GM12891 (cell line): ENCODE data around the gene MYORG.

Experiments used
- PAX5 ChIP-seq: IDR thresholded peaks from 2 replicates; pipeline ENCODE4 v1.6.1; 2011; ENCODE audit warnings: low read length, moderate library complexity, mild to moderate bottlenecking; ENCODE audit not compliant: insufficient read depth, severe bottlenecking
- POLR2A ChIP-seq: IDR thresholded peaks from 2 replicates; pipeline ENCODE4 v1.6.1; 2011; ENCODE audit warnings: low read depth, low read length, control low read depth
- POLR2AphosphoS5 ChIP-seq: IDR thresholded peaks from 2 replicates; pipeline ENCODE4 v1.6.1; 2011; ENCODE audit warnings: low read depth, low read length, control low read depth
- POU2F2 ChIP-seq: IDR thresholded peaks from 2 replicates; pipeline ENCODE4 v1.6.1; 2011; ENCODE audit warnings: low read depth, mild to moderate bottlenecking, control low read depth, low read length, moderate library complexity
- TAF1 ChIP-seq: IDR thresholded peaks from 2 replicates; pipeline ENCODE4 v1.6.1; 2011; ENCODE audit warnings: low read depth, low read length, control low read depth

DNA sequence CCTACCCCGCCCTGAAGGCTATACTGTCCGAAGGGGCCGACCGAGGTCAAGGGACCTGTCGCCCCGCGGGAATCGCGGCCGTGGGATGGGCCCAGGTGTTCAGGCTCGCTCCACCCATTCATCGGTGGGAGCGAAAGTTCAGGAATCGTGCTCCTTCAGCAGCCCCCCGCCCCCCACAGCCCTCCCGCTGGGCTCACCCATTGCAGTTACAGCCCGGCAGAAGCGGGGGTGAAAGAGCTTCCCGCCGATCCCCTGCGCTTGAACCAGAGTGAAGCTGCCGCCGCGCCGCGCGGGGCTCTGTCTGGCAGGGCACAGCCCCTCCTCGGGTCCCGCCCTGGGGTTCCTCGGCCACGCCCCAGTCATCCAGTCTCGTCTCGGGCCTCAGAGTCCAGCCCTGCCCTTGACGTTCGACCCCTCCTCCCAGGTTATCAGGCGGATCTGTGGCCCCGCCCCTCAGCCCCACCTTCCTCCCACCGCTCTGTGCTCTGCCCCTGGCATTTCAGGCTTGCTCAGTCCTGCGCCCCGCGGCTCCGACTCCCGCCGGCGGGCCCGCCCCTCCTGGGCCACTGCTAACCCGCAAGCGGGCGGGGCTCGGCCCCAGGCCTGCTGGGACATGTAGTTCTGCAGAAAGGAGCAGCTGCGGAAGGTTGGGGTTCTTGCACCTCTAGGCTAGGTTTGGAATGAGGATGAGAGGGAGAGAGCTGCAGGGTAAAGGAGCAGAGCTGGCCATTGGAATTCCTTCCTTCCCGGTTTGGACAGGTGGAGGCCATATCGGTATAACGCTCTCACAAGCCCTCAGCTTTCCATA is at the start of gene MYORG:
- TF ChIP-seq TAF1 (no peak), POLR2A (no peak), PAX5 (no peak), POLR2AphosphoS5 (no peak), POU2F2 (no peak)
